ENCODE data around the gene CBARP.

Gene CBARP

DNA sequence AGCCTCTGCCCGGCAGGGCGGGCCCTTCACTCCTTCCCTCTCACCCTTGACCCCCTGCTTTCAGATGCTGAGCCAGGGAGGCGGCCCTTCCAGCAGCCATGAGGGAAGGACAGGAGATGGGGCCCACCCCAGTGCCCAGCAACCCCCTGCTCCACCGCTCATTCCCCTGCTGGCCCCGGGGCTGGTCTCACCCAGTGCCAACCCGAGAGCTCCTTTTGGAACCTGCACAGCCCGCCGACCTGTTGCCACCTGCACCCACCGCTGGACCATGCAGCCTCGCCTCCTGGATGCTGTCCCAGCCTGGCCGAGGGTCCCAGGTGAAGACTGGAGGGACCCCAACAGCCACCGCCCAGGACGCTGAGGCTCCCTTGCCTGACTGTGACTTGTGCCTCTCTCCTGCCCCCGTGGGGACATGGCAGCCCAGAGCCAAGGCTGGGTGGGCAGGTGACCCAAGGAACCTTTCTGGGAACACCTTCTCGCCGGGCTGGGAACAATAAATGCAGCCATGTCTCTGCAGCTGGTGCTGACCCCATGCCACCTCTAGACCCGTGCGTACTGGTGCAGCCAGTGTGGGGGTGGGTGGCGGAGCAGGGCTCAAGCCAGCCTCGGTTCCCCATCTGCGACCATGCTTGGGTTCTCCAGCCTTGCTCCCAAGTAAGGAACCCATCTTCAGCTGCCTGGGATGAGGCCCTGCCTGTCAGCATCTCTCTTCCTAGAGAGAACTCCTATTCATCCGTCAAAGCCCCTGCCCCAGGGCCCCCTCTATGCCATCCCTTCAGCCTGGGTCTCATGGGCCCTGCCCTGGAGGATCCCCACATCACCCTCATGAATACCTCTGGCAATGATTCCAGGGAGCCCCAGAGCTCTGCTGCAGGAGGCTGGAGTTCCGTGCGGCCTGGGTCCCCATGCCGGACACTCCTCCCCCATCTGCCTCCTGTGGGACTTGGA is 41.2 kb upstream of the CBARP start:
- DNase-seq (ENCODE audit: low read depth, low spot score) = no peak
- H3K4me3 ChIP-seq (ENCODE audit: low read depth, low read length) = no peak overlapping the region
- in situ Hi-C loops (cut with HindIII; ENCODE audit: low sequenced_read_pairs) = no loop called here
- TF ChIP-seq, protein P1, sequence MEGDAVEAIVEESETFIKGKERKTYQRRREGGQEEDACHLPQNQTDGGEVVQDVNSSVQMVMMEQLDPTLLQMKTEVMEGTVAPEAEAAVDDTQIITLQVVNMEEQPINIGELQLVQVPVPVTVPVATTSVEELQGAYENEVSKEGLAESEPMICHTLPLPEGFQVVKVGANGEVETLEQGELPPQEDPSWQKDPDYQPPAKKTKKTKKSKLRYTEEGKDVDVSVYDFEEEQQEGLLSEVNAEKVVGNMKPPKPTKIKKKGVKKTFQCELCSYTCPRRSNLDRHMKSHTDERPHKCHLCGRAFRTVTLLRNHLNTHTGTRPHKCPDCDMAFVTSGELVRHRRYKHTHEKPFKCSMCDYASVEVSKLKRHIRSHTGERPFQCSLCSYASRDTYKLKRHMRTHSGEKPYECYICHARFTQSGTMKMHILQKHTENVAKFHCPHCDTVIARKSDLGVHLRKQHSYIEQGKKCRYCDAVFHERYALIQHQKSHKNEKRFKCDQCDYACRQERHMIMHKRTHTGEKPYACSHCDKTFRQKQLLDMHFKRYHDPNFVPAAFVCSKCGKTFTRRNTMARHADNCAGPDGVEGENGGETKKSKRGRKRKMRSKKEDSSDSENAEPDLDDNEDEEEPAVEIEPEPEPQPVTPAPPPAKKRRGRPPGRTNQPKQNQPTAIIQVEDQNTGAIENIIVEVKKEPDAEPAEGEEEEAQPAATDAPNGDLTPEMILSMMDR (IDR thresholded peaks at IDR 0.05; ENCODE audit: low read depth, low read length) = no peak

DNA sequence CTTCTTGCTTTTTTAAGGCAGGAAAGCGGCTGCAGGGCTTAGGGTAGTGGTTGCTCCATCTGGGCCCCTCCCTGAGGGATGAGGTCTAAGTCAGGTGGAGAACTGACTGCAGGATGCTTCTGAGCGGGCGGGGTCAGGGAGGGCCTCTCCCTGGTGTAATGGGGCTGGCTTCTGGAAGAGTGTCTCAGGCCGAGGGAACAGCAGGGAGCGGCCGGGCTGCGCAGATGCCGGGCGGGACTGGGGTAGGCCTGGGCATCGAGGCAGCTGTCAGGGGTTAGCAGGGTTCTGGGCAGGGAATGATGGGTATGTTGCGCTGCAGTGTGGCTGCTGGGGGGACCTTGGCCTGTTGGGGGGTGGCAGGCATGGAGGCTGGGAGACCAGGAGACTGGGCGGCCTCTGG is 40.3 kb upstream of the CBARP start:
- no peak for DNase-seq (ENCODE audit: low read depth, low spot score)
- no peak overlapping the region for H3K4me3 ChIP-seq (ENCODE audit: low read depth, low read length)
- in situ Hi-C loops (cut with HindIII; ENCODE audit: low sequenced_read_pairs) = no loop called here
- TF ChIP-seq, protein P1 (IDR thresholded peaks at IDR 0.05; ENCODE audit: low read depth, low read length) = no peak

DNA sequence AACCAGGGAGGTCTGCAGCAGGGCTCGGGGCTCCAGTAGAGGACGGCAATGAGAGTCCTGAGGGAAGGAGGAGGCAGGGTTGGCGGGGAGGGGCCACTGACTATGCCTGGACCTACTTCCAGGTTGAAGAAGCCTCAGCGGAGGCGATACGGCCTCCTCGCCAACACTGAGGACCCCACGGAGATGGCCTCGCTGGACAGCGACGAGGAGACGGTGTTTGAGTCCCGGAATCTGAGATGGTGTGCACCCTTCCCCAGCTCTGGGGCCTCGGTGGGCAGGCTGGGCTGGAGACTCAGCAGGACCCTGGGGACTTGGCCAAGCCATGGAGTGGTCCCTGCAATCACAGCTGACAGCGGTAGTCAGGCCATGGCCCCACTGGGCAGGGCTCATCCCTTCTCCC is 39.3 kb upstream of the CBARP start:
- DNase-seq (ENCODE audit: low read depth, low spot score) = no peak
- no peak overlapping the region for H3K4me3 ChIP-seq (ENCODE audit: low read depth, low read length)
- in situ Hi-C loops (cut with HindIII; ENCODE audit: low sequenced_read_pairs) = no loop called here
- TF ChIP-seq, protein P1 (IDR thresholded peaks at IDR 0.05; ENCODE audit: low read depth, low read length) = no peak

DNA sequence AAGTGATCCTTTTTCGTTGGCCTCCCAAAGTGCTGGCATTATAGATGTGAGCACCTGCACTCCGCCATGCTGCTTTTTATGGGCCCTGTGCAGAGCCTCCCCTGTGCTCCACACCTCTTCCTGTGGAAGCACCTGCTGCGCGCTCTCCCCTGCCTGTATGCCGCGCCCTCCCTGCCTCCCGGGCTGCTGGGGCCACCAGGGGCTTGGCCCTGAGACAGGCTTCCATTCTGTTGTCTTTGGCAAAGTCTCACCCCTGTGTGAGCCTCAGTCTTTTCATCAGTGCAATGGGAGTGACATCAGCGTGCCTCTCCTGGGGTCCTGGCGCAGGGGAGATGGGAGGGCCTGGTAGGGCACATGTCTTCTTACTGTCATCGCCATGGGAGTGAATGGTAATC is 38.8 kb upstream of the CBARP start:
- TF ChIP-seq, protein P1 (IDR thresholded peaks at IDR 0.05; ENCODE audit: low read depth, low read length) = no peak
- no peak for DNase-seq (ENCODE audit: low read depth, low spot score)
- H3K4me3 ChIP-seq (ENCODE audit: low read depth, low read length) = peak overlapping the region; percentile 63
- in situ Hi-C loops (cut with HindIII; ENCODE audit: low sequenced_read_pairs) = no loop called here

DNA sequence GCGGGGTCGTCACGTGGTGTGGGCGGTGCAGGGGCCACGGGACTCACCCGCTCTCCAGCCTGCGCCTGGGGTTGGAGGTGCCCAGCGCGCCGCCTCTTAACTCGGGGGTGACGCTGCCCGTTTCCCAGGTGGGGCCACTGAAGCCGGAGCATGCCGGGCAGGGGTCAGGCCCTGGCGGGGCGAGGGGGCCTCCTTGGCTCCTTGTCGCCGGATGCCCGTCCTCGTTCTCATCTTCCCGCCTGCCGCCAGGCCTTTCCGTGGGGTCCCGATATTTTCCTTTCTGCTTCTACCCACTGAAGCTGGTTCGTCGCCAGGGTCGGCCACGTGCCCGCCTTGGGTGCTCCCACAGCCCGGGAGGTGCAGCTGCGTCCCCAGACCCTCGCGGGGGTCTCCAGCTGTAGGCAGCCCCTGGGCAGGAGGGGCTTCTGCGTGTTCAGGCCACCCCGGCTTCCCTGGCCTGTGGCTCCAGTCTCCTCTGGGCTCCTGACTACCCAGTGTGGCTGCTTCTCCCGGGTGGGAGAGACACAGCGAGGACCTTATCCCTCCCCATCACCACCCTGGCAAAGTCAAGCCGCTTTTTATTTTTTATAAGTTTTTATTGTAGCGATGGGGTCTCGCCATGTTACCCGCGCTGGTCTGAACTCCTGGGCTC is 38.3 kb upstream of the CBARP start:
- DNase-seq (ENCODE audit: low read depth, low spot score) = no peak
- in situ Hi-C loops (cut with HindIII; ENCODE audit: low sequenced_read_pairs) = no loop called here
- TF ChIP-seq, protein P1 (IDR thresholded peaks at IDR 0.05; ENCODE audit: low read depth, low read length) = no peak
- peak overlapping the region; percentile 63 for H3K4me3 ChIP-seq (ENCODE audit: low read depth, low read length)

DNA sequence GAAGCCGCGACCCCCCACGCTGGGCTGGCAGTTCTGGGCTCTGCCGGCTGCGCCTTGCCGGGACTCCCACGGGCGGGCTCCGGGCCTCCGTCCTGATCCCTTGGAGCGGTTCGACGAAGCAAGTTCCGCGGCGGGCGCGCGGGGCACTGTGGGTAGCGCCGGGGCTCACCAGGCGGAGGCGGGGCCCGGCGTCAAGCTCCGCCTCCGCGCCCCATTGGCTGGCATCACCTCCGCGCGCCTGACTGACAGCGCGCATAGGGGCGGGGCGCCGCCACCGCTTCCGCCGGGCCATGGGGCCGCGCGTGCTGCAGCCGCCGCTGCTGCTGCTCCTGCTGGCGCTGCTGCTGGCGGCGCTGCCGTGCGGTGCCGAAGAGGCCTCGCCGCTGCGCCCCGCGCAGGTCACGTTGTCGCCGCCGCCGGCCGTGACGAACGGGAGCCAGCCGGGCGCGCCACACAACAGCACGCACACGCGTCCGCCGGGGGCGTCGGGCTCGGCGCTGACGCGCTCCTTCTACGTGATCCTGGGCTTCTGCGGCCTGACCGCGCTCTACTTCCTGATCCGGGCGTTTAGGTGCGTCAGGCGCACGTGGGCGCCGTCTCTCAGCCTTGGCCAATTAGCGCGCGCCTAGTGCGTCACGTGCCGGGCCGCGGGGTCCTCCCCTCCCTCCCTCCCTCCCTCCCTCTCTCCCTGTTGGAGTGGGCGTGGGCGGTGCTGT is 37.6 kb upstream of the CBARP start, which contains the start of gene FAM174C:
FAM174C (plus strand) TSS at position 271 of the 716 bp plus-strand sequence; CDS start at position 291, 20 bp downstream.
- DNase-seq (ENCODE audit: low read depth, low spot score) = peak; percentile 98
- H3K4me3 ChIP-seq (ENCODE audit: low read depth, low read length) = peak within 1 kb of the TSS; percentile 63
- TF ChIP-seq, protein P1 (IDR thresholded peaks at IDR 0.05; ENCODE audit: low read depth, low read length) = no peak
- in situ Hi-C loops (cut with HindIII; ENCODE audit: low sequenced_read_pairs) = no loop called here
